ENCODE data around the gene COG5.

GRCh38 chr7:107396081-107396480 is 167.6 kb downstream of the COG5 start:
- TF ChIP-seq CTCF (IDR thresholded peaks at IDR 0.05) (no peak), POLR2A (IDR thresholded peaks at IDR 0.05) (no peak)
